HepG2 (cell line): ENCODE results near the gene FABP1. TPM values are rescaled to one million over a fixed set of nuclear protein-coding genes. Genes with fewer than 3 reads are reported as not detected.

Experiments used
- AHDC1 ChIP-seq: sonication (generic); formaldehyde crosslinking; IDR thresholded peaks from 2 replicates; pipeline ENCODE4 v1.5.1; 2020; ENCODE audit warnings: mild to moderate bottlenecking, missing genetic modification reagents, borderline replicate concordance
- ATAD3A ChIP-seq: sonication (generic); formaldehyde crosslinking; IDR thresholded peaks from 2 replicates; pipeline ENCODE4 v1.4.0; 2020; ENCODE audit warnings: missing genetic modification reagents
- BRF2 ChIP-seq: sonication (generic); formaldehyde crosslinking; IDR thresholded peaks from 2 replicates; pipeline ENCODE4 v1.8.1; 2022; ENCODE audit warnings: mild to moderate bottlenecking, missing genetic modification reagents
- DBP ChIP-seq: sonication (generic); formaldehyde crosslinking; IDR thresholded peaks from 2 replicates; pipeline ENCODE4 v1.4.0; 2020; ENCODE audit warnings: missing genetic modification reagents; ENCODE audit errors: not compliant biosample characterization
- DNMT1 ChIP-seq: sonication (generic); formaldehyde crosslinking; IDR thresholded peaks from 2 replicates; pipeline ENCODE4 v1.5.1; 2020; ENCODE audit warnings: mild to moderate bottlenecking, missing genetic modification reagents
- DNMT3B ChIP-seq: conservative IDR thresholded peaks from 2 replicates; pipeline ENCODE4 v1.6.1; 2016; ENCODE audit warnings: missing biosample characterization, control low read depth
- HOXA9 ChIP-seq: sonication (generic); formaldehyde crosslinking; IDR thresholded peaks from 2 replicates; pipeline ENCODE4 v1.8.1; 2022; ENCODE audit warnings: missing genetic modification reagents, mild to moderate bottlenecking, moderate library complexity, borderline replicate concordance
- IRF9 ChIP-seq: sonication (generic); formaldehyde crosslinking; IDR thresholded peaks from 2 replicates; pipeline ENCODE4 v1.8.0; 2022; ENCODE audit warnings: missing genetic modification reagents, mild to moderate bottlenecking, borderline replicate concordance
- ISL2 ChIP-seq: sonication (generic); formaldehyde crosslinking; IDR thresholded peaks from 2 replicates; pipeline ENCODE4 v1.5.0; 2020; ENCODE audit warnings: missing genetic modification reagents
- KAT8 ChIP-seq: IDR thresholded peaks from 2 replicates; pipeline ENCODE4 v1.6.1; 2016; ENCODE audit warnings: missing genetic modification reagents, missing compliant biosample characterization
- MTF2 ChIP-seq: sonication (generic); formaldehyde crosslinking; IDR thresholded peaks from 2 replicates; pipeline ENCODE4 v1.5.0; 2020; ENCODE audit warnings: missing genetic modification reagents, borderline replicate concordance
- PHF21A ChIP-seq: sonication (generic); formaldehyde crosslinking; IDR thresholded peaks from 2 replicates; pipeline ENCODE4 v1.5.0; 2020; ENCODE audit warnings: mild to moderate bottlenecking, missing genetic modification reagents
- TBX2 ChIP-seq: sonication (generic); formaldehyde crosslinking; IDR thresholded peaks from 2 replicates; pipeline ENCODE4 v1.5.0; 2020; ENCODE audit warnings: missing genetic modification reagents, mild to moderate bottlenecking, borderline replicate concordance
- XBP1 ChIP-seq: sonication (generic); formaldehyde crosslinking; IDR thresholded peaks from 2 replicates; pipeline ENCODE4 v1.5.0; 2020; ENCODE audit warnings: missing genetic modification reagents
- ZBTB7B ChIP-seq: sonication (generic); formaldehyde crosslinking; IDR thresholded peaks from 2 replicates; pipeline ENCODE4 v1.4.0; 2020; ENCODE audit warnings: missing genetic modification reagents
- ZFP91 ChIP-seq: sonication (generic); formaldehyde crosslinking; IDR thresholded peaks from 2 replicates; pipeline ENCODE4 v1.9.0; 2022; ENCODE audit warnings: missing genetic modification reagents, mild to moderate bottlenecking, borderline replicate concordance
- ZNF552 ChIP-seq: sonication (generic); formaldehyde crosslinking; IDR thresholded peaks from 2 replicates; pipeline ENCODE4 v1.9.0; 2022; ENCODE audit warnings: missing genetic modification reagents, mild to moderate bottlenecking, borderline replicate concordance
- polyA plus RNA-seq, 8 experiments: library from polyadenylated mRNA; depleted of rRNA in 3 of 8; stranded (reverse) in 7 of 8; unstranded in 1 of 8; fragments of >200 nt; fragmentation: Illumina TruSeq in 4 of 8; extraction: Trizol in 4 of 8; gene quantifications; 2 replicates each; pipeline versions ENCODE4 v1.2.1 to v1.2.3, GENCODE V29; 2011 to 2016; ENCODE audit warnings: low read depth in 4 of 8, missing spikeins in 1 of 8, mixed read lengths in 1 of 8; ENCODE audit not compliant: insufficient read depth in 1 of 8
- total RNA-seq, 5 experiments: library from RNA; depleted of rRNA; stranded (reverse); fragments of >200 nt; fragmentation: Illumina TruSeq; extraction: Trizol; gene quantifications; 2 replicates each; pipeline ENCODE4 v1.2.3, GENCODE V29; 2016; ENCODE audit warnings: low read depth in 1 of 5

Gene FABP1
- total and polyA plus RNA-seq, 2 of the 13 experiments (the other 11 are each of a cell fraction or from before 2014, with no cell fraction given) = 644 to 1,608 TPM

- TF ChIP-seq IRF9 (CRISPR knock-in tag) (peak; percentile 21; the same call in 1 of the 2 replicates), DNMT1 (CRISPR knock-in tag) (0 out of 2 replicates have a peak, but pooled peaks have one; percentile 10), DBP (CRISPR knock-in tag) (no peak), MTF2 (CRISPR knock-in tag) (0 out of 2 replicates have a peak, but pooled peaks have one; percentile 58), ATAD3A (CRISPR knock-in tag) (no peak), ISL2 (CRISPR knock-in tag) (no peak), BRF2 (CRISPR knock-in tag) (0 out of 2 replicates have a peak, but pooled peaks have one; percentile 51), TBX2 (CRISPR knock-in tag) (no peak), HOXA9 (no peak), AHDC1 (CRISPR knock-in tag) (no peak), ZNF552 (CRISPR knock-in tag) (no peak), ZFP91 (no peak), ZBTB7B (CRISPR knock-in tag) (no peak), XBP1 (CRISPR knock-in tag) (no peak), KAT8 (CRISPR knock-in tag) (no peak), PHF21A (CRISPR knock-in tag) (no peak), DNMT3B (CRISPR knock-in tag) (no peak)
These were observed 4.5 kb downstream of the FABP1 start (continued) for GRCh38 chr2:88123164-88123974.
